H1 (cell line): ENCODE results near the gene CACFD1. TPM values are rescaled to one million over a fixed set of nuclear protein-coding genes. Genes with fewer than 3 reads are reported as not detected.
A peak's percentile ranks its signal among the peaks of the same experiment; 100 is the strongest.

Experiments
- CTCF ChIA-PET: fragments of 300-600 bp; sonication (Branson Sonifier 250); formaldehyde crosslinking; loops from one replicate; lab custom pipeline; 2021; ENCODE audit not compliant: partially characterized antibody; lab: Charles Lee
- POLR2A ChIA-PET: fragments of 300-600 bp; sonication (Branson Sonifier 250); formaldehyde crosslinking; loops from one replicate; lab custom pipeline; 2021; ENCODE audit warnings: inconsistent platforms; ENCODE audit not compliant: partially characterized antibody; lab: Charles Lee
- DNase-seq, 2 experiments: peaks; one replicate each; pipeline versions ENCODE4 v3.0.0 to v3.0.0-alpha.2; 2010 to 2022; ENCODE audit warnings: low spot score in 2 of 2, low read depth in 1 of 2, mixed read lengths in 1 of 2
- FAIRE-seq: peaks from 2 replicates; lab custom pipeline; 2011; peaks lifted over from hg19 to GRCh38; lab: Jason Lieb, UNC
- H2AFZ ChIP-seq: 2 replicates; pipeline ENCODE4 v1.8.1; 2012; ENCODE audit warnings: low read length, inconsistent platforms
- H2AK5ac ChIP-seq: 2 replicates; pipeline ENCODE4 v1.6.1; 2013; ENCODE audit warnings: low read depth, low read length
- H2BK120ac ChIP-seq: replicated peaks from 2 replicates; pipeline ENCODE3; 2013; ENCODE audit warnings: low read depth, low read length, inconsistent platforms
- H2BK12ac ChIP-seq: 2 replicates; pipeline ENCODE4 v1.6.1; 2013; ENCODE audit warnings: low read depth, low read length
- H2BK15ac ChIP-seq: 2 replicates; pipeline ENCODE4 v1.6.1; 2013; ENCODE audit warnings: low read length
- H2BK20ac ChIP-seq: 2 replicates; pipeline ENCODE4 v1.6.1; 2013; ENCODE audit warnings: low read length
- H2BK5ac ChIP-seq: 2 replicates; pipeline ENCODE4 v1.6.1; 2013; ENCODE audit warnings: low read depth, low read length
- H3K14ac ChIP-seq: 2 replicates; pipeline ENCODE4 v1.6.1; 2013; ENCODE audit warnings: inconsistent platforms; ENCODE audit not compliant: insufficient read length
- H3K18ac ChIP-seq: 2 replicates; pipeline ENCODE4 v1.6.1; 2013; ENCODE audit warnings: low read length; ENCODE audit errors: extremely low read depth
- H3K23ac ChIP-seq: 2 replicates; pipeline ENCODE4 v1.6.1; 2013; ENCODE audit warnings: inconsistent platforms; ENCODE audit not compliant: insufficient read length
- H3K23me2 ChIP-seq: 2 replicates; pipeline ENCODE4 v1.6.1; 2013; ENCODE audit warnings: low read depth, low read length
- H3K27ac ChIP-seq: 2 replicates; pipeline ENCODE4 v1.6.1; 2011; ENCODE audit warnings: low read depth, low read length, inconsistent platforms
- H3K27me3 ChIP-seq, 4 experiments: replicated peaks in 1 of 4; 1 replicate in 1 of 4; 2 replicates in 3 of 4; pipeline versions ENCODE4 v1.6.1 to v1.8.1; 2011 to 2013; ENCODE audit warnings: low read length in 3 of 4, mild to moderate bottlenecking in 3 of 4, inconsistent platforms in 2 of 4, mixed read lengths in 2 of 4, moderate library complexity in 1 of 4; ENCODE audit not compliant: control insufficient read depth in 3 of 4, insufficient read depth in 3 of 4; ENCODE audit errors: extremely low read depth in 1 of 4
- H3K36me3 ChIP-seq, 4 experiments: 2 replicates each; pipeline versions ENCODE4 v1.6.1 to v1.8.1; 2011 to 2013; ENCODE audit warnings: mild to moderate bottlenecking in 4 of 4, low read length in 3 of 4, moderate library complexity in 2 of 4, control low read depth in 1 of 4, inconsistent platforms in 1 of 4; ENCODE audit not compliant: insufficient read depth in 4 of 4, control insufficient read depth in 2 of 4
- H3K4ac ChIP-seq: replicated peaks from 2 replicates; pipeline ENCODE3; 2013; ENCODE audit warnings: low read length, low read depth, mixed read lengths, inconsistent platforms; ENCODE audit not compliant: insufficient read length
- H3K4me1 ChIP-seq, 4 experiments: replicated peaks in 1 of 4; 1 replicate in 1 of 4; 2 replicates in 3 of 4; pipeline versions ENCODE4 v1.6.1 to v1.8.1; 2011 to 2013; ENCODE audit warnings: low read length in 3 of 4, inconsistent platforms in 2 of 4, mixed read lengths in 1 of 4; ENCODE audit not compliant: insufficient read depth in 4 of 4, control insufficient read depth in 3 of 4
- H3K4me2 ChIP-seq, 2 experiments: 2 replicates each; pipeline versions ENCODE4 v1.6.1 to v1.8.1; 2011 to 2013; ENCODE audit warnings: low read depth in 2 of 2, low read length in 2 of 2, control low read depth in 1 of 2, inconsistent platforms in 1 of 2, mild to moderate bottlenecking in 1 of 2; ENCODE audit not compliant: insufficient read depth in 1 of 2
- H3K4me3 ChIP-seq, 4 experiments: fragments of 200-600, 300-600 bp in 1 of 4; sonication (generic), shearing (Covaris generic), sonication (Bioruptor Twin) in 1 of 4; 2 replicates each; pipeline versions ENCODE4 v1.5.1 to v1.8.1; 2011 to 2016; ENCODE audit warnings: low read length in 4 of 4, low read depth in 3 of 4, control low read depth in 2 of 4, inconsistent platforms in 2 of 4, mild to moderate bottlenecking in 2 of 4, mixed read lengths in 1 of 4, moderate library complexity in 1 of 4; ENCODE audit not compliant: insufficient read depth in 2 of 4; ENCODE audit errors: extremely low read depth in 1 of 4
- H3K56ac ChIP-seq: replicated peaks from 2 replicates; pipeline ENCODE3; 2013; ENCODE audit warnings: low read depth, mild to moderate bottlenecking, mixed read lengths, low read length, inconsistent platforms; ENCODE audit not compliant: insufficient read length
- H3K79me1 ChIP-seq: 2 replicates; pipeline ENCODE4 v1.6.1; 2013; ENCODE audit warnings: low read depth, low read length, control low read depth
- H3K79me2 ChIP-seq, 2 experiments: 2 replicates each; pipeline versions ENCODE4 v1.6.1 to v1.8.1; 2012 to 2013; ENCODE audit warnings: low read length in 2 of 2, mild to moderate bottlenecking in 2 of 2, inconsistent platforms in 1 of 2; ENCODE audit not compliant: insufficient read depth in 2 of 2, control insufficient read depth in 1 of 2
- H3K9ac ChIP-seq, 4 experiments: replicated peaks in 1 of 4; 1 replicate in 1 of 4; 2 replicates in 3 of 4; pipeline versions ENCODE4 v1.6.1 to v1.8.1; 2011 to 2013; ENCODE audit warnings: low read depth in 3 of 4, low read length in 3 of 4, control low read depth in 2 of 4, mild to moderate bottlenecking in 2 of 4, moderate library complexity in 2 of 4, inconsistent platforms in 1 of 4; ENCODE audit errors: extremely low read depth in 1 of 4
- H3K9me3 ChIP-seq, 2 experiments: 2 replicates each; pipeline versions ENCODE4 v1.6.1 to v1.8.1; 2012 to 2013; ENCODE audit warnings: mild to moderate bottlenecking in 2 of 2, moderate library complexity in 2 of 2, control low read depth in 1 of 2, inconsistent platforms in 1 of 2, low read depth in 1 of 2, low read length in 1 of 2, mixed read lengths in 1 of 2; ENCODE audit not compliant: insufficient read depth in 2 of 2
- H4K20me1 ChIP-seq, 2 experiments: replicated peaks in 1 of 2; 2 replicates each; pipeline versions ENCODE3 to v1.8.1; 2011 to 2013; ENCODE audit warnings: inconsistent platforms in 2 of 2, low read length in 2 of 2, mild to moderate bottlenecking in 1 of 2; ENCODE audit not compliant: insufficient read depth in 2 of 2, control insufficient read depth in 1 of 2
- H4K5ac ChIP-seq: 2 replicates; pipeline ENCODE4 v1.6.1; 2013; ENCODE audit warnings: low read length, low read depth, mixed read lengths, inconsistent platforms; ENCODE audit not compliant: insufficient read length
- H4K8ac ChIP-seq: 2 replicates; pipeline ENCODE4 v1.8.0; 2013; ENCODE audit warnings: mild to moderate bottlenecking, moderate library complexity, low read length, inconsistent platforms; ENCODE audit not compliant: insufficient read depth; ENCODE audit errors: extremely low read depth
- H4K91ac ChIP-seq: replicated peaks from 2 replicates; pipeline ENCODE3; 2013; ENCODE audit warnings: low read length, mixed read lengths, inconsistent platforms; ENCODE audit not compliant: insufficient read length
- CTBP2 ChIP-seq: IDR thresholded peaks from 2 replicates; pipeline ENCODE4 v1.7.0; 2011; ENCODE audit warnings: borderline replicate concordance, mild to moderate bottlenecking, moderate library complexity, mixed read lengths, low read length; ENCODE audit not compliant: insufficient read depth, insufficient read length
- JUN ChIP-seq: IDR thresholded peaks from 2 replicates; pipeline ENCODE4 v1.6.1; 2011; ENCODE audit warnings: low read depth, mild to moderate bottlenecking, improper control_type of control experiment, low read length
- MAFK ChIP-seq: IDR thresholded peaks from 2 replicates; pipeline ENCODE4 v1.6.1; 2012; ENCODE audit warnings: low read depth, mild to moderate bottlenecking, improper control_type of control experiment, low read length
- MAX ChIP-seq: IDR thresholded peaks from 2 replicates; pipeline ENCODE4 v1.6.1; 2012; ENCODE audit warnings: inconsistent platforms
- POU5F1 ChIP-seq: IDR thresholded peaks from 2 replicates; pipeline ENCODE4 v1.6.1; 2011; ENCODE audit warnings: low read depth, mild to moderate bottlenecking, low read length, moderate library complexity
- RAD21 ChIP-seq, 2 experiments: IDR thresholded peaks in 1 of 2; conservative IDR thresholded peaks in 1 of 2; 2 replicates each; pipeline ENCODE4 v1.6.1; 2011; ENCODE audit warnings: low read depth in 2 of 2, low read length in 2 of 2, improper control_type of control experiment in 1 of 2, inconsistent platforms in 1 of 2, mild to moderate bottlenecking in 1 of 2, moderate library complexity in 1 of 2
- SAP30 ChIP-seq: fragments of 300-600 bp; sonication (generic); IDR thresholded peaks from 2 replicates; pipeline ENCODE4 v1.7.1; 2012; ENCODE audit warnings: low read length, moderate library complexity, mild to moderate bottlenecking, inconsistent platforms; ENCODE audit not compliant: insufficient read depth, insufficient replicate concordance
- SIN3A ChIP-seq, 2 experiments: IDR thresholded peaks in 1 of 2; conservative IDR thresholded peaks in 1 of 2; 2 replicates each; pipeline ENCODE4 v1.6.1; 2011 to 2012; ENCODE audit warnings: low read length in 2 of 2, improper control_type of control experiment in 1 of 2, low read depth in 1 of 2, mild to moderate bottlenecking in 1 of 2
- TBP ChIP-seq: IDR thresholded peaks from 2 replicates; pipeline ENCODE4 v1.6.1; 2011; ENCODE audit warnings: low read depth, low read length, improper control_type of control experiment
- WGBS, 2 experiments: shearing (Covaris generic) in 1 of 2; methylation state at CpG; one replicate each; pipeline versions ENCODE4 v1.1.6 to v1.1.7; 2013 to 2015; ENCODE audit warnings: low lambda C conversion rate in 2 of 2, mixed read lengths in 2 of 2, inconsistent platforms in 1 of 2, low coverage in 1 of 2, missing lambda C conversion rate in 1 of 2; ENCODE audit not compliant: insufficient replicate concordance in 2 of 2, insufficient coverage in 1 of 2, insufficient read length in 1 of 2; ENCODE audit errors: extremely low coverage in 1 of 2, missing lambda C conversion rate in 1 of 2; 5-methylcytosine and 5-hydroxymethylcytosine counted together
- polyA plus RNA-seq, 7 experiments: library from polyadenylated mRNA; depleted of rRNA in 3 of 7; stranded (reverse) in 5 of 7; unstranded in 2 of 7; fragments of >200 nt in 5 of 7; fragments of 200-250 nt in 2 of 7; gene quantifications; 1 replicate in 5 of 7; 2 replicates in 1 of 7; 4 replicates in 1 of 7; pipeline versions ENCODE4 v1.2.1 to v1.2.3, GENCODE V29; 2011 to 2013; ENCODE audit warnings: missing spikeins in 2 of 7, mixed read lengths in 2 of 7
- total RNA-seq: library from RNA; stranded (reverse); fragmentation: NEBNext Ultra II Directional; extraction: Animal tissue kit (Norgen Biotek cat#: 25700); gene quantifications from 2 replicates; pipeline ENCODE4 v1.2.1, GENCODE V29; 2021

The CACFD1 gene
- total and polyA plus RNA-seq, 2 of the 8 experiments (the other 6 are each of a cell fraction or from before 2014, with no cell fraction given), result 13.4 to 15.5 TPM

GRCh38 chr9:133463234-133463863, 3.6 kb downstream of the CACFD1 start:
- CTCF ChIA-PET, result interaction anchor here (0.6 to 3.2 kb wide), 27 partner anchors 8 to 264 kb away, joined by 3 to 25 read pairs (median 4); partner anchors contain the start of genes ADAMTS13, REXO4 and SLC2A6
- no peak overlapping the region for H3K4ac ChIP-seq
- DNase-seq (peak in 1 of 2 experiments; percentile 64), FAIRE-seq (no peak)
- no peak overlapping the region for H2BK20ac ChIP-seq
- peaks cover 2 to 15% (median 11%) of the 10 kb centered on the region in 4 experiments for H3K4me1 ChIP-seq
- no peak overlapping the region for H4K5ac ChIP-seq
- H2AFZ ChIP-seq, result no peak overlapping the region
- H3K4me3 ChIP-seq, result no peak overlapping the region
- no peak overlapping the region for H3K9ac ChIP-seq
- H3K23me2 ChIP-seq, result peaks cover 7% of the 10 kb centered on the region; the same call in 1 of the 2 replicates
- no peak overlapping the region for H3K18ac ChIP-seq
- H3K27ac ChIP-seq, result no peak overlapping the region
- WGBS, 2 experiments, result 90% methylated on average over 22 of the region's 22 CpGs; no CpG with 5 or more reads in 1 of the 2 experiments
- no peaks in the 10 kb centered on the region for H3K9me3 ChIP-seq
- peaks cover 0 to 13% of the 10 kb centered on the region in 2 experiments; a peak in 2 of 4 replicates for H3K79me2 ChIP-seq
- no peak overlapping the region for H2BK5ac ChIP-seq
- H4K8ac ChIP-seq, result no peak overlapping the region
- no peak overlapping the region for H2AK5ac ChIP-seq
- H3K27me3 ChIP-seq, result no peaks in the 10 kb centered on the region; a peak in 1 of 7 replicates
- no peak overlapping the region for H3K4me2 ChIP-seq
- no peak overlapping the region; the same call in 1 of the 2 replicates for H2BK12ac ChIP-seq
- no peak overlapping the region for H3K56ac ChIP-seq
- no peak overlapping the region for H2BK15ac ChIP-seq
- no peak overlapping the region for H3K14ac ChIP-seq
- H4K91ac ChIP-seq, result no peak overlapping the region
- POLR2A ChIA-PET, result interaction anchor here (0.7 to 1.8 kb wide), 10 partner anchors 9 to 114 kb away, joined by 3 to 6 read pairs (median 4); partner anchors contain the start of gene SLC2A6
- H3K36me3 ChIP-seq, result no peaks in the 10 kb centered on the region
- no peak overlapping the region for H3K23ac ChIP-seq
- H2BK120ac ChIP-seq, result no peak overlapping the region
- peaks cover 9% of the 10 kb centered on the region for H3K79me1 ChIP-seq
- peaks cover 0 to 8% of the 10 kb centered on the region in 2 experiments for H4K20me1 ChIP-seq
- TF ChIP-seq RAD21 (IDR thresholded peaks at IDR 0.05 in 1 of 2, conservative IDR thresholded peaks at IDR 0.05 in 1 of 2; ENCODE audit: low read depth in 2 of 2, low read length in 2 of 2) (peak; percentile 33 to 53; a peak in 3 of 4 replicates), MAFK (no peak), POU5F1 (no peak), CTBP2 (no peak), SAP30 (no peak), MAX (peak; percentile 44; the same call in 1 of the 2 replicates), TBP (0 out of 2 replicates have a peak, but pooled peaks have one; percentile 20), JUN (no peak), SIN3A (conservative IDR thresholded peaks at IDR 0.05 in 1 of 2, IDR thresholded peaks at IDR 0.05 in 1 of 2; ENCODE audit: low read depth in 1 of 2, low read length in 2 of 2) (no peak; a peak in 1 of 4 replicates)
